Measurements from ENCODE around the gene LCK.
"Not testable (repeated sequence)": the region's sequence is repeated elsewhere in the genome, so short reads cannot be mapped to it uniquely, and the experiment has no call there.

The LCK gene

DNA sequence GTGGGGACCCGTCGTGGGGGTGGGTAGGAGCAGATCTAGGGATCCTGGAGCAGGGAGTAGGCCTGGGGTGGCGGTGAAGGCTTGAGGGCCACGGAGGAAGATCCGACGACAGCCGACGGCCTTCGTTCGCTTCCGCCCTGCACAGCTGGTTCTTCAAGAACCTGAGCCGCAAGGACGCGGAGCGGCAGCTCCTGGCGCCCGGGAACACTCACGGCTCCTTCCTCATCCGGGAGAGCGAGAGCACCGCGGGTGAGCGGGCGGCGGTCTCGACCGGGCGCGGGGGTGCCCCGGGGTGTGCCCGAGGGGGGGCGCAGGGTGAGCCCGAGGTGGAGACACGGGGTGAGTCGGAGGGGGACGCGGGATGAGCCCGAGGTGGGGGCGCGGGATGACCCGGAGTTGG lies 24.4 kb downstream of the LCK start:
- DNase-seq: no peak

DNA sequence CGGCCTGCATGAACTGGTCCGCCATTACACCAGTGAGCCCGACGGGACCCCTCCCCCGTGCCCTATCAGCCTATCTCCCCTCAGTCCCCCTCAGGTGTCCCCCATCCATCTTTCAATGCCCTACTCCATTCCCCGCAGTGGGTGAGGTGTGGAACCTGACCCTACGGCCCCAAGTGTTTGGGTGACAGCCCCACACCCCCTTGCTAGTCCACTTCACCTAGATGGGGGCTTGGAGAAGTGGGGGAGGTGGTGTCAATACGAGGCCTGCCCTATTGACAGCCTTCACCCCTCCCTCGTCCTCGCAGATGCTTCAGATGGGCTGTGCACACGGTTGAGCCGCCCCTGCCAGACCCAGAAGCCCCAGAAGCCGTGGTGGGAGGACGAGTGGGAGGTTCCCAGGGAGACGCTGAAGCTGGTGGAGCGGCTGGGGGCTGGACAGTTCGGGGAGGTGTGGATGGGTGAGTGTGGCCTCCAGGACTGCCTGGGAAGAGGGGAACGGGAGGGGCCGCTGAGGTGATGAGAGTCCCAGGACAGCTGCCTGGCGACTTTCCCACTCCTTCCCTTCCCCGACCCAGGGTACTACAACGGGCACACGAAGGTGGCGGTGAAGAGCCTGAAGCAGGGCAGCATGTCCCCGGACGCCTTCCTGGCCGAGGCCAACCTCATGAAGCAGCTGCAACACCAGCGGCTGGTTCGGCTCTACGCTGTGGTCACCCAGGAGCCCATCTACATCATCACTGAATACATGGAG lies 25.1 kb downstream of the LCK start:
- no peak for DNase-seq

DNA sequence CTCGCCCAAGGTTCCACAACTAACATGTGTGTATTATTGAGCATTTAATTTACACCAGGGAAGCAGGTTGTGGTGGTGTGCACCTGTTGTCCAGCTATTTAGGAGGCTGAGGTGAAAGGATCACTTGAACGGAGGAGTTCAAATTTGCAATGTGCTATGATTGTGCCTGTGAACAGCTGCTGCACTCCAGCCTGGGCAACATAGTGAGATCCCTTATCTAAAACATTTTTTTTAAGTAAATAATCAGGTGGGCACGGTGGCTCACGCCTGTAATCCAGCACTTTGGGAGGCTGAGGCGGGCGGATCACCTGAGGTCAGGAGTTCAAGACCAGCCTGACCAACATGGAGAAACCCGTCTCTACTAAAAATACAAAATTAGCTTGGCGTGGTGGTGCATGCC lies 33.7 kb downstream of the LCK start:
- not testable (repeated sequence) for DNase-seq

GRCh38 chr1:32285658-32286057 lies 34.6 kb downstream of the LCK start:
- no peak for DNase-seq

DNA sequence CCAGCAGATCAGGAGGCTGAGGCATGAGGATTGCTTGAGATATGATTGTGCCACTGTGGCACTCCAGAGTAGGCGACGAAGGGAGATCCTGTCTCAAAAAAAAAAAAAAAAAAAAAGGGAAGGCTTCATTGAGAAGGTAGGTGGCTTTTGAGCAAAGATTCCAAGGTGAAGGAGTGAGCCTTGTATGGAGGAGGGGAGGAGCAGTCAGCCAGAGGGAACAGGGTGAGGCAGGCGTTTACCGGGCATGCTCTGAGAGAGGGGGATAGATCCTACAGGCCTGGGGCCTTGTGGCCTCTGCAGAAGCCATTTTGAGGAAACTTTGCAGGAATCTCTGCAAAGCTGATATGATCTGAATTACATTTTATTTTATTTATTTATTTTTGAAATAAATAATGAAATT lies 35.7 kb downstream of the LCK start:
- no peak for DNase-seq

- no peak for DNase-seq
Measured at GRCh38 chr1:32289256-32289655, 38.2 kb downstream of the LCK start.

- no peak for DNase-seq
Measured at GRCh38 chr1:32291145-32291707, 40.2 kb downstream of the LCK start.

DNA sequence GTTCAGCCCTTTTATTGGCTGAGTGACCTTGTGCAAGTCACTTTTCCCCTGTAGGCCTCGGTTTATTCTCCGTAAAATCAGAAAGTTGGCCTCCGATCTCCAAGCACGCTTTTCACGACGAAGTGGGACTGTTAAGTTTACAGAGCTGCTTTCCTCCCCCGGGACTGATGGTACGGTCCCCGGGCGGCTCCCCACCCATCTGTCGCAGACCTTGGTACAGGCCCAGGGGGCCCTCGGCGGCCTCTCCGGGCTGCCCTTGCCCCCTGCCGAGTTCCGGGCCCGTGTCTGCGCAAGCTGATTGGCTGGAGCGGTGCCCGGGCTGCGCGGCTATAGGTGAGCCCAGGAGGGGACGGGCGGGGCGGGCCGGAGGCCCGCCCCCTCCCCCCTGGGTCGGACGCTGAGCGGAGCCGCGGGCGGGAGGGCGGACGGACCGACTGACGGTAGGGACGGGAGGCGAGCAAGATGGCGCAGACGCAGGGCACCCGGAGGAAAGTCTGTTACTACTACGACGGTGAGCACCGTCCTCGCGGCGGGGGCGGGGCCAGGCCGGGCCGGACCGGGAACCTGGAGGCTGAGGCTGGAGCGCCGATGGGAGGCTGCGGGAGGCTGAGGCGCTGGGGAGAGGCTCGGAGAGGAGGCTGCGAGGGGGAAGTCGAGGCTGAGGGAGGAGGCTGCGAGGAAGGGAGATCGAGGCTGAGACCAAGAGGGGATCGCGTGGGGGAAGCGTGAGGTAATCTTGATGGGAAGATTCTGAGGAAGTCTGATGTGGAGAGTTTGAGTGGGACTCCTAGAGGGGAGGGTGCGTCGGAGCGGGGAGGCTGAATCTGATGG lies 40.9 kb downstream of the LCK start, which contains the start of gene HDAC1:
Gene HDAC1, plus strand, starts transcription at position 376 of the 831 bp plus-strand sequence. Its CDS starts 87 bp downstream, at position 463.
- DNase-seq: peak; percentile 64

DNA sequence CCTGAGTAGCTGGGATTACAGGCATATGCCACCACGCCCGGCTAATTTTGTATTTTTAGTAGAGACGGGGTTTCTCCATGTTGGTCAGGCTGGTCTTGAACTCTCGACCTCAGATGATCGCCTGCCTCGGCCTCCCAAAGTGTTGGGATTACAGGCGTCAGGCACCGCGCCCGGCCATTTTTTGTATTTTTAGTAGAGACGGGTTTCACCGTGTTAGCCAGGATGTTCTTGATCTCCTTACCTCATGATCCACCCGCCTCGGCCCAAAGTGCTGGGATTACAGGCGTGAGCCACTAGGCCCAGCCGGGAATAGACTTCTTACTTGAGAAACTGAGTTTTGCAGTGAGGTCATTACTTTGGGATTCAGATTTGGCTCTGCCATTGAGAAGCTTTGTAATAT lies 47.1 kb downstream of the LCK start:
- DNase-seq: not testable (repeated sequence)

GRCh38 chr1:32299327-32299726 lies 48.3 kb downstream of the LCK start:
- no peak for DNase-seq

DNA sequence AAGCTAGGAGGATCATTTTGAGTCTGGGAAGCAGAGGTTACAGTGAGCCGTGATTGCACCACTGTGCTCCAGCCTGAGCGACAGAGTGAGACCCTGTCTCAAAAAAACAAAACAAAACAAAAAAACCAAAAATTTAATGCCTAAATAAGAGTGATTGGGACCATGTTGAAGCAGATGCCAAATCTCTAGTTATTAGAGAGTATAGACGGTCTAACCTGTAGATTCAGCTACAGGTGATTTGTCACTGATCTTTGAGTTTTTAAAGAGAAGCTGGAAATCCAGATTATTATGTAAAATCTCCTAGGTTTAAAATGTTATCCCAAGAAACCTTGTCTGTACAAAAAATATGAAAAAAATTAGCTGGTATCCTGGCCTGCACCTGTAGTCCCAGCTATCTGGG lies 52.3 kb downstream of the LCK start:
- DNase-seq: no peak

- DNase-seq: no peak
Measured at GRCh38 chr1:32303997-32304622, 53.0 kb downstream of the LCK start.

DNA sequence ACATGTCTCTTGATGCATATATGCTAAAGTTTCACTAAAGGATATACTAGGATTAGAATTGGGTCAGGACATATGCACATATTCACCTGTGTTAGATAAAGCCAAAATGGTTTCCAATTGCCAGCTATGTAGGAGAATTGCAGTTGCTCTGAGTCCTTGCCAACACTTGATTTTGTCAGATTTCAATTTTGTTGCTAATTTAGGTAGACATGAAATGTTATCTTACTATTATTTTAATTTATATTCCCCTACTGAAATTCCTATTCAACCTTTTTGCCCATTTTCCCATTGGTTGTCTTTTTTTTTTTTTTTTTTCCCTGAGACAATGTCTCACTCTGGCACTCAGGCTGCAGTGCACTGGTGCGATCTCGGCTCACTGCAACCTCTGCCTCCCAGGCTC lies 54.2 kb downstream of the LCK start:
- no peak for DNase-seq

DNA sequence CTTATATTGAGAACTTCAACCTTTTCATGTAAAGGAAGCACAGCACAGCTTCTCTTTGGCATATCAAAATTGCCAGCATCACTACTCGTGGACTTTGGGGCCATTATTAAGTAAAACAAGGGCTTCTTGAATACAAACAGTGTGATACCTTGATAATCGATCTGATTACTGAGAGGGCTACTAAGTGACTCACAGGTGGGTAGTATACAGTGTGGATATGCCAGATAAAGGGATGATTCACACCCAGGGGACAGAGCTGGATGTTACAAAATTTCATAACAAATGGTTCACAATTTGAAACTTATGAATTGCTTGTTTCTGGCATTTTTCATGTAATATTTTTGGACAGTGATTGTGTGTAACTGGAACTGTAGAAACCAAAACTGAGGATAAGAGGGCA lies 56.3 kb downstream of the LCK start:
- DNase-seq: no peak

GRCh38 chr1:32309960-32310359 lies 58.9 kb downstream of the LCK start:
- DNase-seq: no peak

- DNase-seq: no peak
Measured at GRCh38 chr1:32311709-32312393, 60.8 kb downstream of the LCK start.

DNA sequence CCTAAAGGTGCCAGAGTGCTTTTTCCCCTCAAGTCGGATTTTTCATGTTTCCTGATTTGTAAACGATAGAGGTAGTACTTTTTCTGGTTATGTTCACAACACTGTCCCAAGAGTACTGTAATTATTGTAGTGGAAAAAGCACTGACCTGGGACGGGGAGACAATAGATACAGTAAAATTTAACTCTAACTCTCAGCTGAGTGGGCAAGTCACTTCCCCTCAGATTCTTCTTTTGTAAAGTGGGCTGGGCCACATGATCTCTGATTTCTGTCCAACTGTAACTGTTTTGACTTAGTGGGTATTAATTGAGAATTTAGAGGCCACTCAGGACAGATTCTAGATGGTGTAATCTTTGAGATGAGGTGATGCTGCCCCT lies 65.8 kb downstream of the LCK start:
- DNase-seq: no peak

GRCh38 chr1:32318127-32318869 lies 67.2 kb downstream of the LCK start:
- no peak for DNase-seq

DNA sequence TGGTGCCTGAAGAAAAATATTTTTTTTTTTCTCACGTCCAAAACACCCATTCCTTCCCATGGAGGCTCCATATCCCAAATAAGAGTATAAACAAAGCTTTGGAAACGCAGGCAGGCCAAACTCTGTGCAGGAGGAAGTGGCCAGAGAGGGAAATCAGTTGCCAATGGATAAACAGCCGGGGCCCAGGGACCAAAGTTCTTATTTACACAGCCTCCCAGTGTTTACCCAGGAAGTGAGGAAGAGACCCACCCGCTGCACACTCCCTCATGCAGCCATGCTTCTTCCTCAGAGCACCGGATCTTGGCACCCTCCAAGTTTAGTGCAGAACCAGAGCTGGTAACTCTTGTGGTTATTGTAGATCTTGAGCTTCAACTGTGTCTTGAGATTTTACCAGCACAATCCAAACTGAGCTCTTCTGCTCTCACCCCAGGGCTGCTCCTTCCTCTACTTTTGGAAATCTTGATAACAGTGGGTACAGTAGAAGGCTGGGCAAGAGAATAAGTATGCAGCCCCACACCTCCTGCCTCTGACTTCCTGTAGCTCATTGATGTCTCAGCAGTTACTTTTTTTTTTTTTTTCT lies 70.7 kb downstream of the LCK start:
- no peak for DNase-seq

- no peak for DNase-seq
Measured at GRCh38 chr1:32327204-32327603, 76.1 kb downstream of the LCK start.

GRCh38 chr1:32329931-32330466 lies 78.9 kb downstream of the LCK start:
- no peak for DNase-seq
